IMR-90 (cell line): Measurements from ENCODE around the gene TCF4. TPM values are rescaled to one million over a fixed set of nuclear protein-coding genes. Genes with fewer than 3 reads are reported as not detected.

Experiments
- ATAC-seq: fragments of 200-7000 bp; cut with Tn5 transposase; 2 replicates; pipeline ENCODE4 v1.9.1; 2020; ENCODE audit warnings: low read depth, mild to moderate bottlenecking, moderate library complexity
- BruUV-seq: library from RNA; stranded (reverse); fragments of 400-500 nt; replicated peaks from 2 replicates; lab custom pipeline; 2021; lab: Mats Ljungman, UMichigan
- CTCF ChIA-PET: fragments of 300-600 bp; formaldehyde crosslinking; extraction: SDS; loops from one replicate; lab custom pipeline; 2021; ENCODE audit warnings: antibody characterized with exemption; lab: Yijun Ruan, JAX
- POLR2A ChIA-PET: fragments of 300-600 bp; sonication (Branson Sonifier 250); formaldehyde crosslinking; loops from one replicate; lab custom pipeline; 2022; ENCODE audit warnings: antibody characterized with exemption; ENCODE audit not compliant: unreplicated experiment; lab: Charles Lee
- DNase-seq: peaks from one replicate; pipeline ENCODE4 v3.0.0; 2013
- H2AFZ ChIP-seq: replicated peaks from 2 replicates; pipeline ENCODE3; 2013; ENCODE audit warnings: low read length, mild to moderate bottlenecking; ENCODE audit not compliant: poor library complexity
- H2AK5ac ChIP-seq: 2 replicates; pipeline ENCODE4 v1.6.1; 2013; ENCODE audit warnings: low read depth, low read length, inconsistent platforms
- H2AK9ac ChIP-seq: replicated peaks from 2 replicates; pipeline ENCODE3; 2013; ENCODE audit warnings: mild to moderate bottlenecking, low read depth, low read length, moderate library complexity; ENCODE audit not compliant: poor library complexity
- H2BK120ac ChIP-seq: 2 replicates; pipeline ENCODE4 v1.6.1; 2013; ENCODE audit warnings: low read depth, low read length, inconsistent platforms
- H2BK15ac ChIP-seq: 3 replicates; pipeline ENCODE4 v1.6.1; 2013; ENCODE audit warnings: low read depth, low read length, inconsistent platforms
- H2BK20ac ChIP-seq: 2 replicates; pipeline ENCODE4 v1.6.1; 2013; ENCODE audit warnings: low read depth, mild to moderate bottlenecking, inconsistent platforms, low read length, moderate library complexity
- H2BK5ac ChIP-seq: 2 replicates; pipeline ENCODE4 v1.6.1; 2013; ENCODE audit warnings: mild to moderate bottlenecking, low read depth, low read length, inconsistent platforms; ENCODE audit not compliant: poor library complexity, severe bottlenecking
- H3K14ac ChIP-seq: replicated peaks from 2 replicates; pipeline ENCODE4 v1.6.1; 2013; ENCODE audit warnings: low read depth, low read length, inconsistent platforms
- H3K18ac ChIP-seq: 2 replicates; pipeline ENCODE4 v1.6.1; 2013; ENCODE audit warnings: low read depth, low read length, control low read depth
- H3K23ac ChIP-seq: 2 replicates; pipeline ENCODE4 v1.6.1; 2013; ENCODE audit warnings: low read depth, low read length, inconsistent platforms
- H3K27ac ChIP-seq: 2 replicates; pipeline ENCODE4 v1.5.1; 2013; ENCODE audit warnings: mild to moderate bottlenecking, control low read depth, low read length; ENCODE audit not compliant: insufficient read depth
- H3K27me3 ChIP-seq: 2 replicates; pipeline ENCODE4 v1.6.1; 2013; ENCODE audit warnings: low read length; ENCODE audit not compliant: control insufficient read depth, insufficient read depth
- H3K36me3 ChIP-seq: 2 replicates; pipeline ENCODE4 v1.6.1; 2013; ENCODE audit warnings: low read length, mixed read lengths; ENCODE audit not compliant: control insufficient read depth, insufficient read depth
- H3K4ac ChIP-seq: 2 replicates; pipeline ENCODE4 v1.6.1; 2013; ENCODE audit warnings: low read depth, low read length, inconsistent platforms
- H3K4me1 ChIP-seq: 2 replicates; pipeline ENCODE4 v1.6.1; 2013; ENCODE audit warnings: low read length, mixed read lengths; ENCODE audit not compliant: control insufficient read depth, insufficient read depth
- H3K4me2 ChIP-seq: 2 replicates; pipeline ENCODE4 v1.6.1; 2013; ENCODE audit warnings: low read depth, mild to moderate bottlenecking, control low read depth, low read length, moderate library complexity
- H3K4me3 ChIP-seq: 2 replicates; pipeline ENCODE4 v1.5.1; 2013; ENCODE audit warnings: low read depth, mild to moderate bottlenecking, control low read depth, low read length, moderate library complexity; ENCODE audit not compliant: insufficient read depth
- H3K56ac ChIP-seq: 2 replicates; pipeline ENCODE4 v1.6.1; 2013; ENCODE audit warnings: low read length, inconsistent platforms; ENCODE audit not compliant: insufficient read depth; ENCODE audit errors: extremely low read depth
- H3K79me1 ChIP-seq, 2 experiments: 2 replicates each; pipeline ENCODE4 v1.6.1; 2013; ENCODE audit warnings: low read length in 2 of 2, inconsistent platforms in 1 of 2, low read depth in 1 of 2
- H3K9ac ChIP-seq: 2 replicates; pipeline ENCODE4 v1.6.1; 2013; ENCODE audit warnings: low read depth, low read length, control low read depth
- H3K9me1 ChIP-seq: 2 replicates; pipeline ENCODE4 v1.6.1; 2013; ENCODE audit warnings: low read length, inconsistent platforms; ENCODE audit not compliant: insufficient read depth
- H3K9me3 ChIP-seq: 2 replicates; pipeline ENCODE4 v1.6.1; 2013; ENCODE audit warnings: low read length; ENCODE audit not compliant: control insufficient read depth, insufficient read depth
- H4K20me1 ChIP-seq: 2 replicates; pipeline ENCODE4 v1.6.1; 2013; ENCODE audit warnings: low read length, inconsistent platforms; ENCODE audit not compliant: insufficient read depth
- H4K5ac ChIP-seq: 2 replicates; pipeline ENCODE4 v1.6.1; 2013; ENCODE audit warnings: mild to moderate bottlenecking, low read depth, low read length, control low read depth
- H4K8ac ChIP-seq, 2 experiments: 2 replicates each; pipeline ENCODE4 v1.6.1; 2013; ENCODE audit warnings: low read depth in 2 of 2, low read length in 2 of 2, control low read depth in 1 of 2, inconsistent platforms in 1 of 2
- H4K91ac ChIP-seq: 2 replicates; pipeline ENCODE4 v1.6.1; 2013; ENCODE audit warnings: low read depth, low read length, inconsistent platforms; ENCODE audit not compliant: insufficient read depth
- BHLHE40 ChIP-seq: fragments of 150-350 bp; IDR thresholded peaks from 2 replicates; pipeline ENCODE4 v1.6.1; 2016; ENCODE audit warnings: mild to moderate bottlenecking, low read depth, low read length
- CEBPB ChIP-seq: IDR thresholded peaks from 2 replicates; pipeline ENCODE4 v1.6.1; 2012; ENCODE audit warnings: low read depth, low read length, improper control_type of control experiment
- CHD1 ChIP-seq: IDR thresholded peaks from 2 replicates; pipeline ENCODE4 v1.6.1; 2012; ENCODE audit warnings: low read depth, low read length, improper control_type of control experiment
- CTCF ChIP-seq: conservative IDR thresholded peaks from 2 replicates; pipeline ENCODE4 v1.5.1; 2012; ENCODE audit warnings: mild to moderate bottlenecking, low read depth, low read length, improper control_type of control experiment
- ELK1 ChIP-seq: fragments of 150-350 bp; IDR thresholded peaks from 2 replicates; pipeline ENCODE4 v1.6.1; 2016; ENCODE audit warnings: low read depth, mild to moderate bottlenecking, low read length, moderate library complexity, borderline replicate concordance
- FOS ChIP-seq: fragments of 150-350 bp; IDR thresholded peaks from 2 replicates; pipeline ENCODE4 v1.6.1; 2016; ENCODE audit warnings: low read depth, low read length
- MAFK ChIP-seq: IDR thresholded peaks from 2 replicates; pipeline ENCODE4 v1.6.1; 2012; ENCODE audit warnings: low read depth, low read length, improper control_type of control experiment
- MAZ ChIP-seq: IDR thresholded peaks from 2 replicates; pipeline ENCODE4 v1.6.1; 2012; ENCODE audit warnings: low read depth, mild to moderate bottlenecking, low read length, improper control_type of control experiment, moderate library complexity, borderline replicate concordance
- MXI1 ChIP-seq: IDR thresholded peaks from 2 replicates; pipeline ENCODE4 v1.6.1; 2012; ENCODE audit warnings: low read depth, mild to moderate bottlenecking, low read length, moderate library complexity, borderline replicate concordance
- NFE2L2 ChIP-seq: fragments of 150-350 bp; IDR thresholded peaks from 2 replicates; pipeline ENCODE4 v1.6.1; 2016; ENCODE audit warnings: low read depth, mild to moderate bottlenecking, low read length
- POLR2A ChIP-seq: IDR thresholded peaks from 2 replicates; pipeline ENCODE4 v1.6.1; 2012; ENCODE audit warnings: mild to moderate bottlenecking, low read depth, low read length
- RAD21 ChIP-seq: IDR thresholded peaks from 2 replicates; pipeline ENCODE4 v1.6.1; 2012; ENCODE audit warnings: low read length, improper control_type of control experiment
- RCOR1 ChIP-seq: IDR thresholded peaks from 2 replicates; pipeline ENCODE4 v1.6.1; 2012; ENCODE audit warnings: mild to moderate bottlenecking, low read length, improper control_type of control experiment; ENCODE audit not compliant: insufficient replicate concordance
- RFX5 ChIP-seq: IDR thresholded peaks from 2 replicates; pipeline ENCODE4 v1.8.0; 2012; ENCODE audit warnings: low read depth, mild to moderate bottlenecking, low read length, moderate library complexity
- SMC3 ChIP-seq: fragments of 150-350 bp; IDR thresholded peaks from 2 replicates; pipeline ENCODE4 v1.6.1; 2016; ENCODE audit warnings: low read depth, mild to moderate bottlenecking, antibody characterized with exemption, low read length, moderate library complexity
- USF2 ChIP-seq: fragments of 150-350 bp; IDR thresholded peaks from 2 replicates; pipeline ENCODE4 v1.6.1; 2017; ENCODE audit warnings: mild to moderate bottlenecking, antibody characterized with exemption, low read length, low read depth
- WGBS, 2 experiments: methylation state at CpG; one replicate each; pipeline versions ENCODE4 v1.1.5 to v1.1.7; 2013; ENCODE audit warnings: missing lambda C conversion rate in 2 of 2; ENCODE audit not compliant: insufficient read length in 1 of 2; ENCODE audit errors: extremely low coverage in 2 of 2; 5-methylcytosine and 5-hydroxymethylcytosine counted together
- dilution Hi-C: fragments of 300-500 bp; cut with HindIII; formaldehyde crosslinking; loops from one replicate; pipeline ENCODE4 v1.14.3; 2018; ENCODE audit warnings: low sequenced_read_pairs; ENCODE audit not compliant: unreplicated experiment
- in situ Hi-C: fragments of 300-500 bp; cut with MboI; formaldehyde crosslinking; loops from 3 replicates; pipeline ENCODE4 v1.14.3; 2019; ENCODE audit warnings: low sequenced_read_pairs, inconsistent platforms, mixed read lengths
- intact Hi-C: fragments of 100-400 bp; cut with micrococcal nuclease; formaldehyde crosslinking; loops from 2 replicates; pipeline ENCODE4 v1.10.0; 2022
- polyA plus RNA-seq, 3 experiments: library from polyadenylated mRNA; depleted of rRNA; stranded (reverse); fragments of >200 nt; gene quantifications; 2 replicates each; pipeline ENCODE4 v1.2.3, GENCODE V29; 2012; ENCODE audit warnings: low replicate concordance in 1 of 3
- total RNA-seq: library from RNA; depleted of rRNA; stranded (reverse); fragments of >200 nt; gene quantifications from 2 replicates; pipeline ENCODE4 v1.2.3, GENCODE V29; 2012

Gene TCF4
- total and polyA plus RNA-seq, 2 of the 4 experiments (the other 2 are of a cell fraction): 30.0 to 87.1 TPM

- no peaks in the 10 kb centered on the region for H3K79me1 ChIP-seq
- no peak overlapping the region for H2BK20ac ChIP-seq
- ChIA-PET POLR2A (no interaction called here), CTCF (no interaction called here)
- H4K5ac ChIP-seq: no peak overlapping the region
- H3K18ac ChIP-seq: no peak overlapping the region
- H3K36me3 ChIP-seq: no peaks in the 10 kb centered on the region
- no peak overlapping the region for H3K4ac ChIP-seq
- H3K14ac ChIP-seq: no peak overlapping the region
- no peak overlapping the region for H2AK9ac ChIP-seq
- no peak overlapping the region for H2BK120ac ChIP-seq
- dilution Hi-C loops (no loop called here), intact Hi-C loops (no loop called here), in situ Hi-C loops (no loop called here)
- H2AK5ac ChIP-seq: no peak overlapping the region
- H2BK15ac ChIP-seq: no peak overlapping the region
- no peak overlapping the region for H4K91ac ChIP-seq
- H3K56ac ChIP-seq: no peak overlapping the region
- no peak overlapping the region for H3K23ac ChIP-seq
- H3K4me1 ChIP-seq: no peaks in the 10 kb centered on the region
- no TSS peak for BruUV-seq
- no peaks in the 10 kb centered on the region for H3K9me3 ChIP-seq
- no peak overlapping the region for H2BK5ac ChIP-seq
- no peak for TF ChIP-seq MXI1
- no peak for TF ChIP-seq MAFK
- no peak for TF ChIP-seq NFE2L2
- TF ChIP-seq USF2: no peak
- no peak for TF ChIP-seq CHD1
- no peak for TF ChIP-seq RAD21
- no peak for TF ChIP-seq CEBPB
- TF ChIP-seq SMC3: no peak
- no peak for TF ChIP-seq MAZ
- TF ChIP-seq BHLHE40: no peak
- TF ChIP-seq RFX5: no peak
- no peak for TF ChIP-seq ELK1
- TF ChIP-seq RCOR1: no peak
- TF ChIP-seq FOS: no peak
- no peak for TF ChIP-seq CTCF
- no peak for TF ChIP-seq POLR2A
- DNase-seq (no peak), ATAC-seq (no peak)
- H3K4me2 ChIP-seq: no peak overlapping the region
- H3K9ac ChIP-seq: no peak overlapping the region
- no CpG with 5 or more reads among the region's 5 CpGs for WGBS, 2 experiments
- H4K8ac ChIP-seq: no peak overlapping the region
- H2AFZ ChIP-seq: no peak overlapping the region
- H3K27ac ChIP-seq: no peak overlapping the region
- no peaks in the 10 kb centered on the region for H3K9me1 ChIP-seq
- H4K20me1 ChIP-seq: no peaks in the 10 kb centered on the region
- H3K4me3 ChIP-seq: no peak overlapping the region
- H3K27me3 ChIP-seq: no peaks in the 10 kb centered on the region
Measured at GRCh38 chr18:55603775-55604174, 15.8 kb upstream of the TCF4 start.
